ENCODE measurements around the gene PLEKHM3.
"Not testable (repeated sequence)": the region's sequence is repeated elsewhere in the genome, so short reads cannot be mapped to it uniquely, and the experiment has no call there.

PLEKHM3 gene

GRCh38 chr2:207920321-207920720, 105.0 kb downstream of the PLEKHM3 start:
- DNase-seq (ENCODE audit: low spot score): no peak

- DNase-seq (ENCODE audit: low spot score): no peak
Measured at GRCh38 chr2:207919164-207919919, 106.0 kb downstream of the PLEKHM3 start.

- DNase-seq (ENCODE audit: low spot score): no peak
Measured at GRCh38 chr2:207914716-207915115, 110.6 kb downstream of the PLEKHM3 start.

GRCh38 chr2:207913772-207914358, 111.5 kb downstream of the PLEKHM3 start:
- DNase-seq (ENCODE audit: low spot score): no peak

- no peak for DNase-seq (ENCODE audit: low spot score)
Measured at GRCh38 chr2:207911856-207912255, 113.5 kb downstream of the PLEKHM3 start.

GRCh38 chr2:207911215-207911614, 114.1 kb downstream of the PLEKHM3 start:
- no peak for DNase-seq (ENCODE audit: low spot score)

- not testable (repeated sequence) for DNase-seq (ENCODE audit: low spot score)
Measured at GRCh38 chr2:207906495-207906894, 118.8 kb downstream of the PLEKHM3 start.

GRCh38 chr2:207905546-207905945, 119.8 kb downstream of the PLEKHM3 start:
- DNase-seq (ENCODE audit: low spot score): no peak

GRCh38 chr2:207903236-207903635, 122.1 kb downstream of the PLEKHM3 start:
- no peak for DNase-seq (ENCODE audit: low spot score)

- DNase-seq (ENCODE audit: low spot score): no peak
Measured at GRCh38 chr2:207902821-207903220, 122.5 kb downstream of the PLEKHM3 start.

- no peak for DNase-seq (ENCODE audit: low spot score)
Measured at GRCh38 chr2:207901829-207902228, 123.5 kb downstream of the PLEKHM3 start.

GRCh38 chr2:207901401-207901800, 123.9 kb downstream of the PLEKHM3 start:
- no peak for DNase-seq (ENCODE audit: low spot score)

GRCh38 chr2:207898354-207898695, 127.0 kb downstream of the PLEKHM3 start:
- no peak for DNase-seq (ENCODE audit: low spot score)

- no peak for DNase-seq (ENCODE audit: low spot score)
Measured at GRCh38 chr2:207897541-207898353, 127.6 kb downstream of the PLEKHM3 start.

- no peak for DNase-seq (ENCODE audit: low spot score)
Measured at GRCh38 chr2:207896525-207897285, 128.6 kb downstream of the PLEKHM3 start.

GRCh38 chr2:207895274-207895860, 130.0 kb downstream of the PLEKHM3 start:
- no peak for DNase-seq (ENCODE audit: low spot score)

GRCh38 chr2:207892716-207893402, 132.5 kb downstream of the PLEKHM3 start:
- no peak for DNase-seq (ENCODE audit: low spot score)

GRCh38 chr2:207891086-207891844, 134.1 kb downstream of the PLEKHM3 start:
- no peak for DNase-seq (ENCODE audit: low spot score)

- no peak for DNase-seq (ENCODE audit: low spot score)
Measured at GRCh38 chr2:207887500-207887899, 137.8 kb downstream of the PLEKHM3 start.

- DNase-seq (ENCODE audit: low spot score): no peak
Measured at GRCh38 chr2:207885010-207885409, 140.3 kb downstream of the PLEKHM3 start.

- no peak for DNase-seq (ENCODE audit: low spot score)
Measured at GRCh38 chr2:207884127-207884526, 141.2 kb downstream of the PLEKHM3 start.

Measured in SW480 (cell line).